NCI-H2029 treated with DMSO at 0.1 percent for 48 hours (cell line): ENCODE data around the gene MARK3.
A peak's percentile ranks its signal among the peaks of the same experiment; 100 is the strongest.
"Not testable (repeated sequence)": the region's sequence is repeated elsewhere in the genome, so short reads cannot be mapped to it uniquely, and the experiment has no call there.

Source experiments
- DNase-seq: peaks from one replicate; lab custom pipeline; 2025; lab: John Stamatoyannopoulos, UW

Gene MARK3

DNA sequence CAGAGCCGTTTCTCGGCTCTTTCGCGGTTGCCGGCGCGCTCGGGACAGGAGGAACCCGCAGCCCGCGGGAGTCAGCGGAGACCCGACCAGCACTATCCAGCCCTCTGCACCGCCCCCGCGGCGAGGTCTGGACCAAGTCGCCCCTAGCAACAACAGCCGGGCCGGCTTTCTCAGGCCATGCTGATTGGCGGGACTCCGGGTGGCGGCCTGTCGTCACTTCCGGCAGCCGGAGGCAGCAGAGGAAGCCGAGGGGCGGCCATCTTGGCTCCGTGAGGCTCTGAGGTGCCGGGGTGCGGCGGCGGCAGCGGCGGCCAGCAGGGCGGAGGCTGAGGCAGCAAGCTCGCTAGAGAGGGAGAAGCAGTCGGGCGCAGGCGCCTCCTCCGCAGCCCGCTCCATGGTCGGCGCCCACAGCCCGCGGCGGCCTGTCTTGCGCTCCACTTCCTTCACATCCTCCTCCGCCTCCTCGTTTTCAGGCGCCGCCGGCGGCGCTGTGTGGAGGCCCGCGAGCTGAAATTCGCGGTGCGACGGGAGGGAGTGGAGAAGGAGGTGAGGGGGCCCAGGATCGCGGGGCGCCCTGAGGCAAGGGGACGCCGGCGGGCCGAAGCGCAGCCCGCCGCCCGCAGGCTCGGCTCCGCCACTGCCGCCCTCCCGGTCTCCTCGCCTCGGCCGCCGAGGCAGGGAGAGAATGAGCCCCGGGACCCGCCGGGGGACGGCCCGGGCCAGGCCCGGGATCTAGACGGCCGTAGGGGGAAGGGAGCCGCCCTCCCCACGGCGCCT is at the start of gene MARK3:
MARK3 (plus strand) TSS at position 264 of the 777 bp plus-strand sequence. CDS start 615 bp downstream, outside the sequence.
- DNase-seq: peak; percentile 34

GRCh38 chr14:103336191-103336590 is 49.0 kb upstream of the MARK3 start:
- DNase-seq: no peak

- no peak for DNase-seq
Observed at GRCh38 chr14:103337794-103338193, 47.4 kb upstream of the MARK3 start.

DNA sequence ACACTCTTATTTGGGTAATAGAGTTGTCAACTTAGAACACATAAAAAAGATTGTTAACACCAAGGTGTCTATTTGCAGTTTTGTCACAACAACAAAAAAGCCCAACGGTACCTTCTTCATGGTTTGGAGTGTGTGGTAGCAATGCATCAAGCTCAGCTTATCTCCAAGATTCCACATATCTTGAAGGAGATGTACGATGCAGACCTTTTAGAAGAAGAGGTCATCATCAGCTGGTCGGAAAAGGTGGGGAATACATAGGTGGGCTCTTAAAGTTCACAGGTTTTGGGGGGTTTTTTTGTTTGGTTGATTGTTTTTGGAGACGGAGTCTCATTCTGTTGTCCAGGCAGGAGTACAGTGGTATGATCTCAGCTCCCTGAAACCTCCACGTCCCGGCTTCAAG is 45.7 kb upstream of the MARK3 start:
- DNase-seq: no peak

- DNase-seq: no peak
Observed at GRCh38 chr14:103340480-103341212, 44.6 kb upstream of the MARK3 start.

DNA sequence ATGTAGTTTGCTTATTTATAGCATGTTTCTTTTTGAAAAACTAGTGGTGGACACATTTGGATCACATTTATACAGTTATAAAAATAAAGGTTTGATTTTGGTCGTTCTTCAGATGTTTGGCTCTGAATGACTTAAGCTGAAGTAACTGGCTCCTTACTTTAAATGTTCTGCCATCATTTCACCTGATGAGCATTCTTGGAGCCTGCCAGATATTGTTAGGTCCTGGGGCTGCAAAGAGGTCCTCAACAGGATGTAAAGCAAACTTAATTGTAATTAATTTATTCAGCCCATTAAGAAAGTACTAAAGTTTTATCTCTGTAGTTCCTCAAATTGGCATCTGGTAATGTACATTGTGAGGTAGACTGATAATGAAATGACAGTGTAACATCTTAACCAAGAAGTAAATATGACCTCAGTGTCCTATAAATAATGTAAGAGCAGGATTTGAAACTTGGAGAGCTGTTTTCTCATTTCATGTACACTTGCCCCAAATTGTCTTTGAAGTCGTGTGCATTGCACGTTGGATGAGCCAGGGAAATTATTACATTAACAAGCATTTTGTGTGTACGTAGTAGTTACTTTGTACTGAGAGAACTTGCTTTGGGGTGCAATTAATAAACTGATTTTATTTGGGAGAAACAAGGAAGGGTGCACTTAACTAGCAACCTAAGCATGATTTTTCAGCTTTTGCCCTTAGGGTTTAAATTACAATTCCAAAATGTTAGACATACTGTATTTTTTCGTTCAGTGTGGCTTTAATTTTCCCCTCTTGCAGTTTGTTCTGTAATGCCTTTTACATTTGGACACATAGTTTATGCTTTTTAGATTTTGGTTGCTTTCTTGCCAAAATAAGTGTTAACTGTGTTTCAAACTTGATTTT is 43.7 kb upstream of the MARK3 start:
- no peak for DNase-seq

DNA sequence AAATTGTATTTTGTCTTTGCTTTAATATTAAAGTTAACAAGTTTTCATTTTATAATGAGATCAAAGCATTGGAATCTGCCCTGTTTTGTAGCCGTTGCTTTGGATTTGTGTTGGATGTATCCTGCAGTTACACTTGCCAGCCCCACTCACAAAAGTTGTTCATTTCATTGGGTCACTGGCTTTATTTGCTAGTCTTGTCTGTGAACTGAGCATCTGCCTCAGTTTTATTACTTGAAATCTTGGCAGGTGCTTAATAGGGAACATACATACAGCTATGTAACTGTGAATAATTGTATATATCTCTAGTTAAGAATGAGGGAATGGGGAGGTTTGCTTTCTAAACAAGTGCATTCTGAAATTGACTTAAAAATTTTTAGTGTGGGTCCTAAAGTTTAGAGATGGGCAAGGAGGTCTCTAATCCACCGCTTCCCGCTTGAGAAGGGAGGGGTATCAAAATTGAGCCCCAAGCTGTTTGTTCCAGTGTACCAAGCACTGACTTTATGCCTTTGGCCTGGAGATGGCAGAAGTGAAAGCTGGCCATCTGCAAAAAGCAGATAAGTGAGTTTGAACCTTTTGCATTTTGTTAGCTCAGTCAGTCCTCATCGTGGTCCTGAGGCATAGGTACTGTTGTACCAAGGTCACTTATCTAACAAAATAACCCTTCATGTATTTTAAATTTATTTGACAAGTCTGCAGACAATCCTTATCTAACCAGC is 41.9 kb upstream of the MARK3 start:
- no peak for DNase-seq

DNA sequence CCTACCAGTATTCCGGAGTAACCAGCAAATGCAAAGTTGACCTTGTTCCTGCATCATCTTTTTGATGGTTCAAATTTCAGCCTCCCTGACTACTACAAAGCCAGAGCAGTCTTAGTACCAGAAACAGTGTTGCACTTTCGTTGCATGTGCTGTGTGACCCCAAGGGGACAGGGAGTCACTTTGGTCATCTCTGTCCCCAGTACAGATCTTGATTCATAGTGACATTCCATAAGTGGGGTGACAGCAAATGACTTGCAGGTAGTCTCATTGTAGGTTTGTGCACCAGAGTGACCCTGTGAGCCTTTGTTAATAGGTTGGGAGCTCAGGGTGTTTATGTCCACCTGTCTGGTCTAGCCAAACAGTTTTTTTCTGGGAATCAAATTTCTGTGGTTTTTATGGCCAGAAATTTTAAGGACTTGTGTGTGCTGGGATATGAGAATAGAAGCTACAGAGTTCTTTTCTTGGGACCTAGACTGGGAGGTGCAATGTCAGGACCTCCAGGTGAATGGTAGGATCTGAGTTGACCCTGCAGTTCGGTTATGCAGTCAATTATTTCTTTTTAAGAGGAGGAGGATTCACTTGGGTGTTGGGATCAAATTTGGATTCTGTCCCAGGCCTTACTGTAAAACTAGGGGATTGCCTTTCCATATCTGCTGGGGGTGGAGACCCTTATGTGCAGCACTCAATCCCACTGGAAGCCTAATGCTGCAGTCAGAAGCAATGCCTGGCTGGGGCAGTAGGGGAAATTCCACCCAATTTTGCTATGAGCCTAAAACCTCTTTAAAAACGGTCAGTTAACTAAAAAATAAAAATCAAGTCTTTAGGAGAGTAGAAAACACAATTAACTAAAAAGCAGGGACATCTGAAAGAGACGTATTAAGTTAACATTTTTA is 41.1 kb upstream of the MARK3 start:
- DNase-seq: no peak

- no peak for DNase-seq
Observed at GRCh38 chr14:103346286-103346685, 38.9 kb upstream of the MARK3 start.

DNA sequence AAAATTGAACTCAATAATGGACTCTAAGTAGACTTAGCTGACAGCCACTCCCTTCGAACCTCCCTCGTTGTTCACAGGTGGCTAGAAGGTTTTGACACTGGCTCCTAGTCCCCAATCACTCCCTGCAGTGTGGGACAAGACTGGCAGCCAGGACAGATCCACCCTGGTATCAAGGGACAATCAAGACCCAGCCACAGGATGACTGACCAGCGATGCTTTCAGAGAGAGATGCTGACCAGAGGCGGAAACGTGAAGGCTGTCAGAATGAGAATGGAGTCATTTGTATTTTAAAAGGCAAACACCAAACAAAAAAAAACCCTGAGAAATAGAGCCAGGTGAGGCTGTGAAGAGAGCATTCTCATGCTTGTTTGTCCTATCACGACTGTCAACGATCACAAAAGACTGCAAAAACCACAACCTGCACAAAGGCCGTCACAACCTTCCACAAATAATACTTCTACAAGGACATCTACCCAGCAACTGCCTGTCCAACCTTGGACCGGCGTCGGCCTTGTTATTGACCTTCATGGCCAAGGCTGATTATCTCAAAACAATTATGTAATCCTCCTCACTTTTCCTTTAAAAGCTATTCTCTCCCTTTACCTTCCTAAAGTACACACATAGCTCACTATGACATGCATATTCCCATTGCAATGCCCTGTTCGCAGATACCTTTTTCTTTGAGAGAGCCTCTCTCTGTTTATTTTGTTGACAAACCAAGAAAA is 38.0 kb upstream of the MARK3 start:
- no peak for DNase-seq

- DNase-seq: no peak
Observed at GRCh38 chr14:103348154-103348553, 37.1 kb upstream of the MARK3 start.

DNA sequence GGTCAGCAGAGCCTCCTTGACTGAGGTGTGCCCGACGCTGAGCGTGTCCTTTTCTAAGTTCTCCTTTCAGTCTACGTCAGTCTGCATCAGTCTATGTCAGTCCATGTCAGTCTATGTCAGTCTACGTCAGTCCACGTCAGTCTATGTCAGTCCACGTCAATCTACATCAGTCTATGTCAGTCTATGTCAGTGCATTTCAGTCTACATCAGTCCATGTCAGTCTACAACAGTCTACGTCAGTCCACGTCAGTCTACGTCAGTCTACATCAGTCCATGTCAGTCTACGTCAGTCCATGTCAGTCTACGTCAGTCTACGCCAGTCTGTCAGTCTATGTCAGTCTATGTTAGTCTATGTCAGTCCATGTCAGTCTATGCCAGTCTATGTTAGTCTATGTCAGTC is 35.2 kb upstream of the MARK3 start:
- no peak for DNase-seq

GRCh38 chr14:103353362-103353761 is 31.9 kb upstream of the MARK3 start:
- no peak for DNase-seq

DNA sequence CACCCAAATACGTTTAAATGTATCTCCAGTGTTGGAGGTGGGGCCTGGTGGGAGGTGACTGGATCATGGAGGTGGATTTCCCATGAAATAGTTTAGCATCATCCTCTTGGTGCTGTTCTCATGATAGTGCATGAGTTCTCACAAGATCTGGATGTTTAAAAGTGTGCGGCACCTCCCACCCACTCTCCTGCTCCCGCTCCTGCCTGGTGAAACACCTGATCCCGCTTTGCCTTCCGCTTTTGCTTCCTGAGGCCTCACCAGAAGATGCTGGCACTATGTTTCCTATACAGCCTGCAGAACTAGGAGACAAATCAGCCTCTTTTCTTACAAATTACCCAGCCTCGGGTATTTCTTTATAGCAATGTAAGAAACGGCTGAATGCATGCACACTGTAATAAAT is 31.1 kb upstream of the MARK3 start:
- no peak for DNase-seq

- DNase-seq: no peak
Observed at GRCh38 chr14:103356024-103356682, 29.1 kb upstream of the MARK3 start.

- DNase-seq: not testable (repeated sequence)
Observed at GRCh38 chr14:103357552-103357951, 27.7 kb upstream of the MARK3 start.

GRCh38 chr14:103360548-103360947 is 24.7 kb upstream of the MARK3 start:
- no peak for DNase-seq

GRCh38 chr14:103361867-103362266 is 23.3 kb upstream of the MARK3 start:
- DNase-seq: no peak

DNA sequence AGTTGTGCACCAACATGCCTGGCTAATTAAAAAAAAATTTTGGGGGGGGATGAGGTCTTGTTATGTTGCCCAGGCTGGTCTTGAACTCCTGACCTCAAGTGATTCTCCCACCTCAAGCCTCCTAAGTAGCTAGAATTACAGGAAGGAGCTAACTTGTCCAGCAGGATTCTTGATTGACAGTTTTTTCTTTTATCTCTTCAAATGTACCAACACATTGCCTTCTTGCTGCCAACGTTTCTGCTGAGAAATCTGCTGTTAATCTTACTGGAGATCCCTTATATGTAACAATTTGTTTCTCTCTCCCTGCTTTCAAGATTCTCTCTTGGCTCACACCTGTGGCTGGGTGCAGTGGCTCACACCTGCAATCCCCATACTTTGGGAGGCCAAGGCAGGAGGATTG is 22.4 kb upstream of the MARK3 start:
- no peak for DNase-seq

- DNase-seq: no peak
Observed at GRCh38 chr14:103366741-103367140, 18.5 kb upstream of the MARK3 start.
